BE2C (cell line): Measurements from ENCODE around the gene CLCNKA.
"Not testable (repeated sequence)": the region's sequence is repeated elsewhere in the genome, so short reads cannot be mapped to it uniquely, and the experiment has no call there.

ENCODE experiments used
- DNase-seq: peaks from one replicate; pipeline ENCODE4 v3.0.0-alpha.2; 2020
- H3K27me3 ChIP-seq: fragments of 250-450 bp; sonication (Bioruptor Pico); 2 replicates; pipeline ENCODE4 v1.5.1; 2020; ENCODE audit warnings: mild to moderate bottlenecking
- H3K36me3 ChIP-seq: fragments of 250-450 bp; sonication (Bioruptor Pico); 2 replicates; pipeline ENCODE4 v1.5.1; 2020; ENCODE audit warnings: mild to moderate bottlenecking
- H3K4me1 ChIP-seq: fragments of 250-450 bp; sonication (Bioruptor Pico); 2 replicates; pipeline ENCODE4 v1.5.1; 2020
- H3K4me3 ChIP-seq: 2 replicates; pipeline ENCODE4 v1.5.1; 2011; ENCODE audit warnings: low read depth, low read length
- H3K9me3 ChIP-seq: fragments of 250-450 bp; sonication (Bioruptor Pico); 2 replicates; pipeline ENCODE4 v1.5.1; 2020
- TF ChIP-seq, protein P1 (sequence below): IDR thresholded peaks from 2 replicates; pipeline ENCODE4 v1.5.1; 2012; ENCODE audit warnings: mild to moderate bottlenecking, low read depth, low read length

CLCNKA gene

DNA sequence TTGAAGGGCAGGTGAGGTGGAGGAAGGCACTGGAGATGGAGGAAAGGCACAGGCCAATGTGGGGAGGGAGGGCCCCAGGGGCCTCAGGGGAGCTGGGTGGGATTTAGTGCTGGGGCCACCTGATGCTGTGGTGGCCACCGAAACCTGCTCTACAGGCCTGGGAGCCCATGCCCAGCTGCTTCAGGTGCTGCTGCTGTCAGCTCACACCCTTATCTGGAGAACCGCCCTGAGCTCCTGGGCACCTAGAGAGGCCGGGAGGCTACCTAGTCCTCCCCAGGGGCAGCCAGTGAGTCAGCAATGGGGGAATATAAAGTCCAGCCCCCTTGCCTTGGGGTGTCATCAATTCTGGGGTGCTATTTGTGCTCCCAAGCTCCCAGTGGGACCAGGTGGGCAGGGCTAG is 39.4 kb downstream of the CLCNKA start:
- Histone ChIP-seq H3K4me3 (no peak overlapping the region), H3K4me1 (no peaks in the 10 kb centered on the region), H3K27me3 (no peaks in the 10 kb centered on the region), H3K36me3 (no peaks in the 10 kb centered on the region), H3K9me3 (no peaks in the 10 kb centered on the region)
- TF ChIP-seq, protein P1, sequence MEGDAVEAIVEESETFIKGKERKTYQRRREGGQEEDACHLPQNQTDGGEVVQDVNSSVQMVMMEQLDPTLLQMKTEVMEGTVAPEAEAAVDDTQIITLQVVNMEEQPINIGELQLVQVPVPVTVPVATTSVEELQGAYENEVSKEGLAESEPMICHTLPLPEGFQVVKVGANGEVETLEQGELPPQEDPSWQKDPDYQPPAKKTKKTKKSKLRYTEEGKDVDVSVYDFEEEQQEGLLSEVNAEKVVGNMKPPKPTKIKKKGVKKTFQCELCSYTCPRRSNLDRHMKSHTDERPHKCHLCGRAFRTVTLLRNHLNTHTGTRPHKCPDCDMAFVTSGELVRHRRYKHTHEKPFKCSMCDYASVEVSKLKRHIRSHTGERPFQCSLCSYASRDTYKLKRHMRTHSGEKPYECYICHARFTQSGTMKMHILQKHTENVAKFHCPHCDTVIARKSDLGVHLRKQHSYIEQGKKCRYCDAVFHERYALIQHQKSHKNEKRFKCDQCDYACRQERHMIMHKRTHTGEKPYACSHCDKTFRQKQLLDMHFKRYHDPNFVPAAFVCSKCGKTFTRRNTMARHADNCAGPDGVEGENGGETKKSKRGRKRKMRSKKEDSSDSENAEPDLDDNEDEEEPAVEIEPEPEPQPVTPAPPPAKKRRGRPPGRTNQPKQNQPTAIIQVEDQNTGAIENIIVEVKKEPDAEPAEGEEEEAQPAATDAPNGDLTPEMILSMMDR = no peak
- DNase-seq = no peak

DNA sequence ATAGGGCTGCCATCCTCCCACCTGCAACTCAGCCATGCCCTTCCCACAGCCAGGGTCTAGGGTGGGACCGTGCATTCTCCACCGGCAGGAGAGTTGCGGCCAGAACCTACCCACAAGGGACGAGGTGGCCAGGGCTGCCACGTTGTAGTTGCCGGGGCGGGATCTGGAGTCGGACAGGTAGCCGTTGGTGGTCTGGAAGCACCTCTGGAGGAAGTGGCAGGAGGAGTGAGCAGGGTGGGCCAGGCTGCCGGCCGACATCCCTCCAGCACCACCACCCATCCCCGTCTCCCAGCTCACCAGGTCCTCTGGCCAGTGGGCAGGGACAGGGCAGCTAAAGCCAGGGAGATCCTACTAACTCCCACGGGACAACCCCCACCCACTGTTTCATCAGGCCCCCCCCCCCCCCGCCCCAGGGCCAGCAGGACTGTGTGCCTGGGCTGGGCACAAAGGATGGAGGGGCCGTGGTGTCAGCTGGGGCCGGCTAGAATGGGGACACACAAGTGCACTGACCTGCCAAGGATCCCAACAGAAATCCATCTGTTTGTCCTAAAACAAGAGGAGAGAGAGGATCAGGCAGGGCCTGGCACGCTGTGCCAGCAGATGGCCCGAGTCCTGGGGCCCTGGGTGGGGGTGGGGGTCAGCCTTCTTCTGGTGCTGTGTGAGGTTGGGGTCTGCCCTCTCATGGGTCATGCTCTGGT is 40.3 kb downstream of the CLCNKA start:
- H3K27me3 ChIP-seq, H3K9me3 ChIP-seq, DNase-seq, H3K36me3 ChIP-seq, H3K4me1 ChIP-seq, H3K4me3 ChIP-seq: not testable (repeated sequence)

DNA sequence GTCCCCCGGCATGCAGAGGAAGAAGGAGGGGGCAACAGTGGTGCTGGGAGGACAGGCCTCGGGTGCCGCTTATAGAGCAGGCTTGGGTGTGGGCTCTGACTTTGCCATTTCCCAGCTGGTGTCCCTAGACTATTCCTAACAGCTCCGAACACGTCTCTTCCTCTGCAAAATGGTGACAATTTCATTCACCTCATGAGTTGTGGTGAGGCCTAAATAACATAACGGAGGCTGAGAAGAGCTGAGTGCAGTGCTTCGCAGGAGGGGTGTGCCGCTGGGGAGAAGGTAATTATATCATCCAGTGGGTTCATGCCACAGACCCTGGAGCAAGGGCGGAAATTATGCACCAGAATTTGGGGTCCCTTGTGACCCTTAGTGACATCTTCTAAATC is 40.8 kb downstream of the CLCNKA start:
- DNase-seq, H3K27me3 ChIP-seq, H3K4me3 ChIP-seq: not testable (repeated sequence)

DNA sequence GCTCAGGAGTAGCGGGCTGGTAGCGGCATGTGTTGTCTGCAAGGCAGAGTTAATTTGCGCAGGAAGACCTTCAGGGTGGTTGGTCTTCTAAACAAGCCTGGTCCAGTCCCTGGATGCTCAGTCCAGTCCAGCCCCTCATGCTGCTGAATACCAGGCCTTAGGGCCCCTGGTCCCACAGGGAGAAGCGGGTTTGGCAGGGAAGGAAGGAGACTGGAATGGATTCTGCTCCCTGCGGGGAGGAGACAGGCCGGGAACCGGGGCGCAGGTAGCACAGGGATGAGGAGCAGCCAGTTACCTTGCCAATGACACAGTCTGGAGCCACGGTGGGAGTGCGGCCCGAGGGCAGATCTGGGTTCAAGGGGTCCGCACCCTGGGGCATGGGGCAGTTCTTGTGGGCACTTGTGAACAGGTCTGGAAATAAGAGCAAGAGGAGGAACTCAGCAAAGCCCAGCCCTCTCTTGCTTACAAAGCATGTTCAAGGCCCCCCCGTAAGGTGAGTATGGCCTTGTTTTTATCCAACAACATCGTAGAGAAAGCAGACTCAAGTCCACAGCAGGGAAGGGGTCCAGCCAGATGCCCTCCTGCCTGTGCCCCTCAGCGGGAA is 41.5 kb downstream of the CLCNKA start:
- TF ChIP-seq, protein P1 = no peak
- no peaks in the 10 kb centered on the region for H3K27me3 ChIP-seq
- no peaks in the 10 kb centered on the region for H3K4me1 ChIP-seq
- no peak for DNase-seq
- no peak overlapping the region for H3K4me3 ChIP-seq
- H3K36me3 ChIP-seq = no peaks in the 10 kb centered on the region
- H3K9me3 ChIP-seq = no peaks in the 10 kb centered on the region

More for the DNA sequence above, 40.8 kb downstream of the CLCNKA start:
- not testable (repeated sequence) for H3K9me3 ChIP-seq, H3K36me3 ChIP-seq, H3K4me1 ChIP-seq

DNA sequence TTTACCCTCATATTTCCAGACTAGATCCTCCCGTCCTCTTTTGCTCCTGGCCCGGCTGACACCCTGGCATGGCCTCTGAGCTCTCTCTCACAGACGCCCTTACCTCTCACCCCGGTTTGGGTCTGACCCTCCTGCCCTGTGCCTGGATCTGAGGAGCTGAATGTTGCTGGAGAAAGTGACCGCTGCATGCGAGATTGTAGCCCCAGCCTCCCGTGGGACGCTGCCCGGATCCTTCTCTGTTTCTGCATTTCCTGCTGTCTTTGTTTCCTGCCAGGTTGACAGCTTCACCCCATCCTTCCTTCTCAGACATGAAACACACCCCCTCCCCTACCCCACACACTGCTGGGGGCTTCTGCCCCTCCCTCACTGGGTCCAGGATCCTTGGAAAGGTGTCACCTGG is 42.1 kb downstream of the CLCNKA start:
- no peak for DNase-seq
- Histone ChIP-seq H3K9me3 (no peaks in the 10 kb centered on the region), H3K27me3 (no peaks in the 10 kb centered on the region), H3K4me1 (no peaks in the 10 kb centered on the region), H3K4me3 (no peak overlapping the region), H3K36me3 (no peaks in the 10 kb centered on the region)
- TF ChIP-seq, protein P1 = no peak

DNA sequence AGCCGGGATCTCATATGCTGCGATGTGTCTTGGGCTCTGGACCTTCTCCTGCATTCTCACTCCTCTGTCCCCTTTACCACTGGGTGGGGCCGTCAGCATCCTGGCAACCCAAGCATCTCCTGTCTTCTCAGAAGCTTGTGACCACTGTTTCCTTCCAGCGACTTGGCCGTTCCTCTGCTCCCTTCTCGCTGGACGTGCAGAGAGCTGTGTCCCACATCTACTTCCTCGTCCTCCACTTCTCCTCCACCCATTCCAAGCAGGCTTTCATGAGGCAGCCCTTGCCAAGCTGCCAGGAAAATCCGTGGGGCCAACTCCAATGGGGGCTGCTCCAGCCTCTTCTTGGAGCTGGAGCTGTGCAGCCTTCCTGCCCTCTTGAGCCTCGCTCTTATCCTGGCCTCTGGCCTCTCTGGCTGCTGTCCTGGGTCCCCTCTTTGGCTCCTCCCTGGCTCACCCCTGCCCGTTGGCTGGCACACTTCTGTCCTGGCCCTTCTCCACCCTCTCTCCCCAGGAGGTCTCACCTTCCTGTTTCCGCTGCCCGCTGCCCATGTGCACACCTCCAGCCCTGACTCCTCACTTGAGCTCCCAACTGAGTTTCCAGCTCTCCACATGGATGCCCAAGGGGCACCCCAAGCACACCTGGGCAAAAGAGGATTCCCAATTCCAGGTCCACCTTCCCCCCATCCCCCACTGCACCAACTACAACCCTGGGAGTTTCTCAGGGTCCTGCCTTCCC is 42.9 kb downstream of the CLCNKA start:
- TF ChIP-seq, protein P1 = no peak
- Histone ChIP-seq H3K27me3 (no peaks in the 10 kb centered on the region), H3K4me1 (no peaks in the 10 kb centered on the region), H3K36me3 (no peaks in the 10 kb centered on the region), H3K9me3 (no peaks in the 10 kb centered on the region), H3K4me3 (no peak overlapping the region)
- no peak for DNase-seq

DNA sequence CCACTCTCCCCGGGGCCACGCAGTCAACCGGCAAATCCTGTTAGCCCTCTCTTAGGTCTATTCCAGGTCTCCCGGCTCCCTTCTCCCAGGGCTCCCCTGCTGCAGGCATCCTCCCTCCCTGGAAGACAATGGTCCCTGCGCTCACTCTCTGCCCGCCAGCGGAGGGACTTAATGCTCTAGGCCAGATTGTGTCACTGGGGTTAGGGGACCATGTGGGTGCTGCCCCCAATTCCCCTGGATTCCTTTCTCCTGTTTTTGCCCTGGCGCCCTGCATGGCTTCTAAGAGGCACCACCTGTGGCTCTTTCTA is 43.4 kb downstream of the CLCNKA start:
- Histone ChIP-seq H3K4me1 (no peaks in the 10 kb centered on the region), H3K27me3 (no peaks in the 10 kb centered on the region)
- TF ChIP-seq, protein P1 = no peak

More for the DNA sequence above, 43.4 kb downstream of the CLCNKA start:
- Histone ChIP-seq H3K9me3 (no peaks in the 10 kb centered on the region), H3K4me3 (no peak overlapping the region), H3K36me3 (no peaks in the 10 kb centered on the region)
- DNase-seq = no peak
